HG03103 (cell line): Measurements from ENCODE around the gene TDRD9.

Source experiments
- ATAC-seq: cut with Tn5 transposase; IDR thresholded peaks from one replicate; pipeline ENCODE4 v1.9.1; 2021; ENCODE audit warnings: low read depth; ENCODE audit not compliant: unreplicated experiment

The TDRD9 gene

DNA sequence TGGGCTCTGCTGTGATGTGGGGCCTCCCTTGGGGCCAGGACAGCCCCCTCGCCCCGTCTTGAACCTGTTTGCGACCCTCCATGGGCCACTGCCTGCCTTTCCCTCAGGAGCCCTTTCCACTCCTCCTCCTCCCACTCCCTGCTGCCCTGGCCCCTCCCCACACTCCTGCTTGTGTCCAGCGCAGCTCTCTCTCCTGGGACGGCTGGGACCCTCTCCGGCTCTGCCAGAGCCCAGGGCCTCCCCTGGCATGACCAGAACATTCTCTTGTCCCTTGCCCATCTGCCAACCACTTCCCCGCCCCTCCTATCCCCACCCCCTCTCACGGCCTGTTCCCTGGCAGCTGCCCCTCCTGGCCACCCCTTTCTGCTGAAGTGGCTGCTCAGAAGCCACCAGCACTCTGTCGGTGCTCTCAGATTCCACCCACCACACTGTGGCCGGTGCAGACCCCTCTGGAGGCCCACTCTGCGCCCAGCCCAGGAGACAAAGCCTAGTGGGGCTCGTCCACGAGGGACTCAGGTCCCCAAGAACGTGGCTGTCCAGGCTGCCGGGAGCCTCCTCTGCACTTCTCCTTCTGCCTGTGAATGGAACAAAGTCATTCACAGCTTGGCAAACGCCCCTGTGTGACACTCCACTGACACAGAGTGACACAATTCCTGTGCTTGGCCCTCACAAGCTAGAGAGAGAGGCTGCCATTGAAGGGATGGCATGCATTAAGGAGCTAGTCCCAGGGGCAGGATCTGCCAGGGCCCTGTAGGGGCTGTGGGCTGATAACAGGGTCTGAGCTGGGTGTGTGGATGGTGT, 158.6 kb downstream of the TDRD9 start:
- ATAC-seq, result no peak

DNA sequence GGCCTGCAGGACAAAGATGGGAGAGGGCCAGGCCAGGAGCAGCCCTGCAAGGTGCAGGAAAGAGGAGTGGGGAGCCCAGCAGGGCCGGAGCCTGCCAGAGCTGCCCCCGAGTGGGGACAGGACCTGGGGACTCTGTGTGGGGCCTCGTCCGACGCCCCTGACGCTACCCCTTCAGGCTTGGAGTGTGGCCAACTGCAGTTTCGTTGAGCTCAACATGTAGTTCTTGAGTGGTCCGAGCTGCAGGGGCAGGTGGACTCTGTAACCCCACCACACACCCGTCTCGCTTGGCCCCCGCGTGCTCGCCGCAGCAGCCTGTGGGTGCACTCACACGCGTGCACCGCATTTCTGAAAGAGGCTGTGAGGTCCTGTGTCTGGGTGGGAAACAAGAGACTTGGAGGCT, 159.2 kb downstream of the TDRD9 start:
- ATAC-seq, result no peak

DNA sequence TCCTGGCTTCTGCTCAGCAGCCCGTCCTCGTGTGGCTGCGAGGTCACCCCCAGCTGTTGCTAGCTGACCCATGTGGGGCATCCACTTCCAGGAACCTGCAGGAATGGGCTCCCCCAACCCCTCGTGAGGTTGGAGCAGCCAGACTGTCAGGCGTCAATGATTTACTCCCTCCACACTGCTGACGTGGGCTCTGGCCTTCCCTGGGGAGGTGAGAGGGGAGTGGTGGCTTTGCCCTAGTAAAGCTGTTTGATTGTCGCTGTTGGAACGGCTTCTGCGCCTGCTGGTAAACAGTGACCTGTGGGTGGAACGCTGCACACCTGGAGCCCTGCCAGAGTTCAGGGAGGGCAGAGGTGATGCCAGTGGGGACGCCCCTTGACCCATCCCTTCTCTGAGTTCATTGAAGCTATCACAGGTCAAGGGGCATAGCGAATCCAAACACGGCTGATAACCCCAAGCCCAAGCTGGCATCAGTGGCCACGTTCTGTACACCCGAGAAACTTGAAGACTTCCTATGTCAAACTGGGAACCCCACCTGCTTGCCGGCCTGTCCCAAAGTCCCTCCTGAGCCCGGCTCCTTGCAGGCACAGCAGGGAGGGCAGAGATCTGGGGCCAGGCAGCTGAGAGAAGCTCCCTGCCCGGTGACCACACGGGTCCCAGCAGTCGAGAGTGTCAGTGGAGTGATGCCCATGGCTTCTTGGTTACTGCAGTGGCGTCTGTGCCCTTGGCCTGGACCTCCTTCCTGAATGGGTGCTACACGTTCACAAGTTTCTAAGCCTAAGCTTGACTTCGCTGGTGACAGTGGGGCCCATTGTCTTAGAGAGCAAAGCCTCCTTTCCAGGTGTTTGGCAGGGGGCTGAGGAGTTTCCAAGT, 160.0 kb downstream of the TDRD9 start:
- ATAC-seq, result no peak

DNA sequence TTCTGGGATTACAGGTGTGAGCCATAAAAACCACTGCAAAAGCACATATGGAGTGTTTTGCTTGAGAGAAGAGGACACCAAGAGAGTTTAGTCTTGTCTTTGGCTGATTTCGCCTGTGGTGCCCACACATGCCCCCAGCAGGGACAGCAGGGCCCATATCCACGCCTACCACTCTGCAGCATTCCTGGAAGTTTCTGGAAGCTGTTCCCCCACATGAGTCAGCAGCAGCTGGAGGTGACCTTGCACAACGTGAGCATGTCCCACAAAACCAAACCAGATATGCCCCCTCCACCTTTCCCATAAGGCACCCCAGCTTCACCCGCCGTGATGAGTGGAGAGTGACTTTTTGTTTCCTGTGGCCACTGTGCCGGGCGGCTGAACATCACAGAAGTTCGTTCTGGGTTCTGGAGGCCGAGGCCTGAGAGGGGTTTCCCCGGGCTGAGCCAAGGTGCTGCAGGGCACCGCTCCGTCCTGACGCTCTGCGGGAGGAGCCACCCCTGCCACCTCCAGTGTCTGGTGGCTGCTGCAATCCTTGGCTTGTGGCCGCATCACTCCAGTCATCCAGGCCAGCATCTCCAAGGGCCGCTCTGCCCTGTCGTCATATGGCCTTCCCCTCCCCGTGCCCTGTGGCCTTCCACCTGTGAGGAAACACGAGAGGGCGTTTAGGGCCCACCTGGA, 162.0 kb downstream of the TDRD9 start:
- ATAC-seq, result no peak

DNA sequence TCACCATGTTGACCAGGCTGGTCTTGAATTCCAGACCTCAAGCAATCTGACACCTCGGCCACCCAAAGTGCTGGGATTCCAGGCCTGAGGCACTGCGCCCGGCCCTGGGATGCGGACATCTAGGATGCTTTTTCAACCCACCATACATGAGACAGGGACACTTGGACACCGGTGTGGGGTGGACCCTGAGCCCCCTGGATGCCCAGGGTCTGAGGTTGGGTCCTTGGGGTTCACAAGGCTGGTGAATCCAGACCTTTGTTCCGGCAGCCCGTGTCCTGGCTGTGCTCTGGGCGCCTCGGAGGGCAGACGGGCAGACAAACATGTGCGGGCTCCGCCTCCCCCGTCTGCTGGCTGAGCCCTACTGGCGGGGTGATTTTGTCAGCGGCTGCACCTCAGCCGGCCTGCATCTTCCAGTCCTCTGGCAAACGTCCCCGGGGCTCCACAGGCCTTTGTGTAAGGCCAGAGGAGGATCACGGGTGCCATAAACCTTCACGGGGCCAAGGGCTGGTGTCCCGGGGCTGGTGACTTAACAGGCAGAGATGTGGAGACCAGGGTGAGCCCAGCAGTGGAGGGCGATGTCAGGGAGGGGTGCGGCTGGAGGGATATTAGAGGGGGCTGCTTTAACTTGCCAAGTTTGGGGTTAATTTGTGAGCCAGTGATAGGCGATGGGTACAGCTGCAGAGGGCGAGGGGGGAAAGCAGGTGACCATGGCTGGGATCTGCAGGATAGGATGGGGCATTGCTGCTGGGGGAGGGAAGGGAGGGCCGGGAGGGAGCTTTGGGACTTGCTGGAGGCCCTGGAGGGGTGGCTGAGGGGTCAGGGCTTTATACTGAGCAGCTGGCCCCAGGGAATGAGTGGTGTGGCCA, 163.0 kb downstream of the TDRD9 start:
- ATAC-seq, result no peak

DNA sequence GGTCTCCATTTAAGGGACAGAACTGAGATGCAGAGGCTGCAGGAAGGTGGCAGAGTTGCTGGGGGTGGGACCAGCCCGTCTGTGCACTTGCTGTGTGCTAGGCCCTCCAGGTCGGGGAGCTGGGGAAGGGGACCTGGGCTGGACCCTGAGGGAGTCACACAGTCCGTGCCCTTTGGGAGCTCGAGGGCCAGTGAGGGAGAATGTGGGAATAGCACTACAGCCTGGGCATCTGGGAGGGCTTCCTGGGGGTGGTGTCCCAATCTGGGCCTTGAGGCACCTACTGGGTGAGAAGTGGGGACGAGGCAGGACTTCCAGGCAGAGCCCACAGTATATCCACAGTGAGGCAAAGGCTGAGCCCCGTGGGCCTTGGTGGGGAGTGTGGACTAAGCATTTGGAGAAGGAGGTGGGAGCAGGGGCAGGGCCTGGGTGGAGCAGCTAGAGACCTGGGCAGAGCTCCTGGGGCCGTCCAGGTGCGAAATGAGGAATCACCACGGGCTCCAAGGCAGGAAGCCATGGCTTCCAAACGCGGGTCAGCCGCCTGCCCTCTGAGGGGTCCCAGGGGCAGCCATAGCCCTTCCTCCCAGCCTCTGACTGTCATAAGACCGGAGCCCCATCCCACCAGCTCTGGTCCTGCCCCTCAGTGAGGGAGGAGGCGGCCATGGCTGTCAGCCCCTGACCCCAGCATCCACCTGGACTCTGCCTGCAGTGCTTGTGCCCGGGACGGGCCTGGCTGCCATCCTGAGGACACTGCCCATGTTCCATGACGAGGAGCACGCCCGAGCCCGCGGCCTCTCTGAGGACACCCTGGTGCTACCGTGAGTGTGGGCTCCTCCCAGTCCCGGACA, 163.9 kb downstream of the TDRD9 start:
- no peak for ATAC-seq

DNA sequence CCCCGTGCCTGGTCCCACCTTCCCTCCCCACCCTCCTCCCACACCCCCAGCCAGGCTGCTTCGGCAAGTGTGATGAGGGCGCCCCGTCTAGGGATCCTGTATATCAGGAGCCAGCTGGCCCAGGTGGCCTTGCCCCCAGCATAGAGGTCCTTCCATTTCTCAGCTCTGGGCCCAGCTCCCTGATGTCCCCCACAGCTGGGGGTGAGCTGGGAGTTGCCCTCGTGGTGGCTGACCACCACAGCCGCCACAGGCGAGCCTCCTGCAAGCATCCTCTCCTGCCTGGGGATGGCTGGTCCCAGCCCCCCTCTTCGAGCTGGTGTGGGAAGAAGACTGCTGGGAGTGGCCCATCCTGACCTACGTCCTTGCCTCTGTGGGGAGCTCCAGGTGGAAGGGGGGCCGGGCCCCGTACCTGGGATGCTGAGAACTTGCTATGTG, 164.7 kb downstream of the TDRD9 start:
- ATAC-seq, result no peak

DNA sequence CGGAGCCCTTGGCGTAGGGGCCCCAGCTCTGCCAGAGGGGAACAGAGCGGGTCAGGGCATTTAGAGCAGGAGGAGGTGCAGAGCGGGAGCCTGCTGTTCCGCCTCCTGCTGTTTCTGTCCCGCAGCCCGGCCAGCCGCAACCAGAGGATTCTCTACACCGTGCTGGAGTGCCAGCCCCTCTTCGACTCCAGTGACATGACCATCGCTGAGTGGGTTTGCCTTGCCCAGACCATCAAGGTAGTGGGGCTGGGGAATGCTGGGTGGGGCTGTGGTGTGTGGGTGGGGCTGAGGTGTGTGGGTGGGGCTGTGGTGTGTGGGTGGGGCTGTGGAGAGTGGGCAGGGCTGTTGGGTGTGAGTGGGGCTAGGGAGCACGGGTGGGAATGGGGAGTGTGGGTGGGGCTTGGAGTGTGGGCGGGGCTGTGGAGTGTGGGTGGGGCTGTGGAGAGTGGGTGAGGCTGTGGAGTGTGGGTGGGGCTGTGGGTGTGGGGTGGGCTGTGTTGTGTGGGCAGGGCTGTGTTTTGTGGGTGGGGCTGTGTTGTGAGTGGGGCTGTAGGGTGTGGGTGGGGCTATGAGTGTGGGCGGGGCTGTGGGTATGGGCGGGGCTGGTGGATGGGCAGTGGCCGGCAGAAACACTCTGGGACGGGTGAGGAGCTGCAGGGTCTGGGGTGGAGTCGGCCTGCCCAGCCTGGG, 165.3 kb downstream of the TDRD9 start:
- ATAC-seq, result no peak

DNA sequence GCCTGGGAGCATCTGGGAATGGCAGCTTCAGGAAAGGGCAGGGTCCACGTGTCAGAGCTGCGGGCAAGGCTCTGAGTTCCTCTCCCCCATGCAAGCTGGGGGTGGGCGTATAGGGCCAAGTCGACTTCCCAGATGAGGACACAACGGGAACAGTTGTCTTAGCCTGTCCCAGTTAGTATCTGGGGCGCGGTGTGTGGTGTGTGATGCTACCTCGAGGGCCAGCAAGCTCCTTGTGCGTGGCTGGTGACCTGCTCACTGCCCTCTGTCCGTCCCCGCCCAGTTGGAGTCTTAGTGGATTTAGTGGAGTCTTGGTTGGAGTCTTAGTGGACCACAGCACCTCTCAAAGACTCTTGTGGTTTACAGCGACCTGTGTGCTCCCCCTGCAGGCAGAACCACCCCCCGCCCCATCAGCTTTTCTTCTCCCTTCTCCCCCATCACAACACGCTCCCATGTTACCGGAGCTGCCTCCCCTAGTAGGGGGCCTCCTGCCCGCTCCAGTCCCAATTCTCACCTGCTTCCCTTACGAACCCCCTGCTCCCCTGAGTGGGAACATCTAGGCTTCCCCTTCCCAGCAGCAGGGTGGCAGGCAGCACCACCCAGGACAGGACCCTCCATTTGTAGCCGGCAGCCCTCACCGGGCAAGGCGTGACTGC, 165.9 kb downstream of the TDRD9 start:
- no peak for ATAC-seq

DNA sequence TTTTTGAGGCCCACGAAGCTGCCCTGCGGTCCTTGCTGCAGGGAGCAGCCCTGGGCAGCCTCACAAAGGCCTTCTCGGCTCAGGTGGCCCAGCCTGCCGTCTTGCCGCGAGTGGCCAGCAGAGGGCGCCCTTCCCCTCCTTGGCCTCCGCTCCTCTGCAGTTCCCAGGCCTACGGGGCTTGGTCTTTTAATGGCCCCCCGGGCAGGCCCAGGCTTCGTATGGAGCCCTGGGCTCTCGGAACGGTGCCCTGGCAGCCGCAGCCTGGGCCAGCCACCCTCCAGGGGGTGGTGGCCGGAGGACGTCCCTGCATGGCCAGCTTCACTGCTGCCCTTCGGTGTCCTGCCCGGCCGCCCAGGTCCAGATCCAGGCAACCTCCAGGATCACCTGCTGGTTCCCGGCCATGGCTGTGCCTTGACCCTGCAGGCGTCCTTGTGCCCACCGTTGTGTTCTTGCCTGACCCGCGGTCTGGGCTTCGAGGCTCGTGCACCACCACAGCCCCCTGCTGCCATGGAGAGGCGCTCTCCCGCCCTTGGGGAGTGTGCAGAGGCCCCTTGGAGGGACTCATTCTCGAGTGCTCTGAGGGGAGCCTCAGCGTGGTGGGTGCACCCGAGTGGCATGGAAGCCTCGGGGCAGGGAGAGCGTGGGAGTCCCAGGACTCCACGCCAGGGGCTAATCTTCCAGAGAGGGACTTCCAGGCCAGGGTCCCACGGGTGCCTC, 166.6 kb downstream of the TDRD9 start:
- ATAC-seq, result no peak

DNA sequence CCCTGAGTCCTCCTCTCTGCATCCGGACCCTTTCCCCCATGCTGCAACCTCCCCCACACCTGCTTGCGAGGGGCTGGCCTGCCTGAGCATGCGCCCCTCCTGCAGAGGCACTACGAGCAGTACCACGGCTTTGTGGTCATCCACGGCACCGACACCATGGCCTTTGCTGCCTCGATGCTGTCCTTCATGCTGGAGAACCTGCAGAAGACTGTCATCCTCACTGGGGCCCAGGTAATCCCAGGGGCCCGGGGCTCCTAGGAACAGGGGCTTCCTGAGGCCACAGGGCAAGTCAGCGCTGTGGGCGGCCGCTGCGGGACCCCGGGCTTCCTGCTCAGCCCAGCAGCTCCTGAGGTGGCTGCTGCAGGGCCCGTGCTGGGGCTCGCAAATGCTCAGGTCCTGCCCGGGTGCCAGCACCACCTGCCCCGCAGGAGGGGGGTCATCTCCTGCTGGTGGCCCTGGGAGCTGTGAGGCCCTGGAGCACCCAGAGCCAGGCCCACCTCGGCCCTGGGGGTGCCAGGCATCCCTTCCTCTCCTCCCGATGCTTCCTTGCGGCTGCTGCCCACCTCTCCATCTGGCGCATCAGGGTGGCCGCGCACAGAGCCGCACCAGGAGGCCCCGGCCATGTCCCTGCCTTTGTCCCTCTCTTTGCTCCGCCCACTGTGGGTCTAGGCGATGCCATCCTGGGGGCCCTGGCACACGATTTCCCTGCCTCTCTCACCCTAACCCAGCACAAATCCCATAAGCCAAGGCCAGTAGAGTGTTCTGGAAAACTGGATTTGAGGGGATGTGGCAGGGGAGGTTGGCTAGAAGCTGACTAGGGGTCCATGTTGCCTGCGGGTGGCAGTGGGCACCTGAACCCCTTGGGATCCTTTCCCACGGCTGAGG, 167.4 kb downstream of the TDRD9 start:
- ATAC-seq, result no peak

DNA sequence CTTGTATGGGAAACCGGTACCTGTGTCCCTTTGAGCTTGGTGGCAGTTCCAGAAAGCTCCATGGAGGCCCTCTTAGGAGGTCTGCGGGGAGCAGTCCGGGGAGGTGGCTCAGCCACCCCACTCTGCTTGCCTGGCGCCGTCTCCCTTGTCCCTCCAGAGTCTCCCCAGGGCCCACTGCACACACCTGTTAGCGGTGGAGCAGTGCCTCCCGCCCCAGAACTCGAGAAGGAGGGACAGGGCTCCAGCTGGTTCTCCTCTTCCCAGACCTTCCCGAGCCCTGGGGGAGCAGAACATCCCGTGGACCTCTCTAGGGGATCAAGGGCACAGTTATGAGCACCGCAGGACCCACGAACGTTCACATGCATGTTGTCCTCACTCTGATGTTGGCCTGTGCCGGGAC, 168.1 kb downstream of the TDRD9 start:
- no peak for ATAC-seq

DNA sequence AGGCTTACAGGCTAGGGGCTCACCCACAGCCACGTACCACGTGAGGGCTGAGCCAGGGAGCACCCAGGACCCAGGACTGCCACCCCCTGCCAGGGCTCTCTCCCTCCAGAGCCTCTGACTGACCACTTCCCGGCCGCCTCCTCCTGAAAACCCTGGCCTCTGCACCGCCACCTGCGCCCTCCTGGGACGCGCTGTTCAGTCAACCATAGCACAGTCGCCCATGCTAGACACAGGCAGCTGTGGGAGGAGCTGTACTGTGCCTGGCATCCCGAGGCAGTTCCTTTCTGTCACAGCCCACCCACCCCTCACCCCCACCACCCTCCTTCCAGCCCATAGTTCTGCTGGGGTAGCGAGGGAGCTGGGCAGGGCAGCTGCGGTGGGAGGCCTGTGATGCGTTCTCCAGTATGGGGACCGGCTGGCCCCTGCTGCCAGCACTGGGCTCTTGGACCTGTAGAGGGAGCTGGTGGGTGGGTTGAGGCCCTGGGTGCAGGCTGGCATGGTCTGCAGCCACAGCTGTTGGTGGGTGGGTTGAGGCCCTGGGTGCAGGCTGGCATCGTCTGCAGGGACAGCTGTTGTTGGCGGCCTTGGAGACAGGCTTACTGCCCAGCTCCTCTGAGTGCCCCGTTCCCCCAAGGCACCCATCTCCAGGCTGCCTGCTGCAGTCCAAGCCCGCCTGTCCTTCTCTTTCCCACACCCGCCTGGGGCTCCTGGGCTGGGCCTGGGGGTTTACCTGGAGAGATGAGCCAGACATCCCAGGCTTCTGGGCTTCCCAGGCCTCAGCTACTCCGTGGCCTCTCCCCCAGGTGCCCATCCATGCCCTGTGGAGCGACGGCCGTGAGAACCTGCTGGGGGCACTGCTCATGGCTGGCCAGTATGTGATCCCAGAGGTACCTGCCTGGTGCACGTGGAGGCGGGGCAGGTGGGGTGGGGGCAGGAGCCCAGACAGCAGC, 168.8 kb downstream of the TDRD9 start:
- no peak for ATAC-seq

DNA sequence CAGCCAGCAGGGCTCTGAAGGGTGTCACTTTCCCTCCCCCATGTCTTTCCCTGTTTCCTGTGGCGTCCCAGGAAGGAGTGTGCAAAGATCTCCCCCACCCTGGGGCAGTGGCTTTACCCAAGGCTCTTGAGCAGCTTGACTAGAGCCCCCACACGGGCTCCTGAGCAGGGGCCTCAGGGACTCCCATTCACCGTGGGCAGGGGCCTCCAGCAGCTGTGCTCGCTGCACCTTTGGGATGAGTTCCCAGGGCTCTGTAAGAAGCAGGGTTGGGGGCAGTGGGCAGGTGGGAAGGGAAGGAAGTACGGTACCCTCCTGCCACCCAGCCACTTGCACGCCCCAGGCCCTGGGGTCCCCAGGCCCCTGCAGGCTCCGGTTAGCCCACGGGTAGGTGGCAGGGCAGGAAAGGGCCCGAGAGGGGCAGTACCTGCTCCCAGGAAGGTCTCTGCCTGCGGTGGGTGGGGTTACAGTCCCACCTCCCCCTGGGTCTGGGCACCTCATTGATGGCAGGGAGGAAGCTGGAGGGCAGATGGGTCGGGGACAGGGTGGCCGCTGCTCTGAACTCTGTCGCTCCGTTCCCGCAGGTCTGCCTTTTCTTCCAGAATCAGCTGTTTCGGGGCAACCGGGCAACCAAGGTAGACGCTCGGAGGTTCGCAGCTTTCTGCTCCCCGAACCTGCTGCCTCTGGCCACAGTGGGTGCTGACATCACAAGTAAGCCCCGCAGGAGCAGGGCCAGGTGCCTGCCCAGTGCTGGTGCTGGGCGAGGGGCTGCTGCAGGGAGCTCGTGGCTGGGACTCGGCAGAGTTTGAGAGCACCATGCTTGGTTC, 170.2 kb downstream of the TDRD9 start:
- ATAC-seq, result no peak
